Ishikawa (cell line): ENCODE data around the gene ATP6V0C.

ENCODE experiments used
- CEBPB ChIP-seq: IDR thresholded peaks from 2 replicates; pipeline ENCODE4 v1.6.1; 2012
- EP300 ChIP-seq: IDR thresholded peaks from 2 replicates; pipeline ENCODE4 v1.6.1; 2012; ENCODE audit warnings: borderline replicate concordance
- NFIC ChIP-seq: IDR thresholded peaks from 2 replicates; pipeline ENCODE4 v1.6.1; 2012
- RAD21 ChIP-seq: IDR thresholded peaks from 2 replicates; pipeline ENCODE4 v1.6.1; 2012; ENCODE audit warnings: low read depth
- YY1 ChIP-seq: IDR thresholded peaks from 2 replicates; pipeline ENCODE4 v1.6.1; 2012; ENCODE audit warnings: low read depth

DNA sequence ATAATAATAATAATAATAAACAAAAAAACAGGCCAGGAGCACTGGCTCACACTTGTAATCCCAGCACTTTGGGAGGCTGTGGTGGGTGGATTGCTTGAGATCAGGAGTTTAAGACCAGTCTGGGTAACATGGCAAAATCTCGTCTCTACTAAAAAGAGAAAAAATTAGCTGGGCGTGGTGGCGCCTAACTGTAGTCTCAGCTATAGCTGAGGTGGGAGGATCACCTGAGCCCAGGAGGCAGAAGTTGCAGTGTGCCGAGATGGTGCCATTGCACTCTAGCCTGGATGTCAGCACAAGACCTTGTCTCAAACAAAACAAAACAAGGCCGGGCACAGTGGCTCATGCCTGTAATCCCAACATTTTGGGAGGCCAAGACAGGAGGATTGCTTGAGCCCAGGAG lies 18.7 kb upstream of the ATP6V0C start:
- TF ChIP-seq YY1 (no peak), CEBPB (no peak), RAD21 (no peak), NFIC (no peak), EP300 (no peak)
